OCI-LY7 (cell line): ENCODE data around the gene TAF12. TPM values are rescaled to one million over a fixed set of nuclear protein-coding genes. Genes with fewer than 3 reads are reported as not detected.

Experiments used
- BruUV-seq: library from RNA; stranded (reverse); fragments of 400-500 nt; replicated peaks from 2 replicates; lab custom pipeline; 2021; lab: Mats Ljungman, UMichigan
- CTCF ChIA-PET: fragments of 300-600 bp; sonication (Branson Sonifier 250); formaldehyde crosslinking; loops from one replicate; lab custom pipeline; 2022; ENCODE audit warnings: antibody characterized with exemption; ENCODE audit not compliant: unreplicated experiment; lab: Charles Lee
- POLR2A ChIA-PET: fragments of 300-600 bp; sonication (Branson Sonifier 250); formaldehyde crosslinking; loops from one replicate; lab custom pipeline; 2022; ENCODE audit warnings: antibody characterized with exemption; lab: Charles Lee
- DNase-seq: peaks from one replicate; pipeline ENCODE4 v3.0.0-alpha.2; 2015; ENCODE audit warnings: low spot score
- H2AFZ ChIP-seq: fragments of 200-600 bp; sonication (generic), shearing (Covaris generic); 2 replicates; pipeline ENCODE4 v1.6.1; 2014; ENCODE audit warnings: mild to moderate bottlenecking, antibody characterized with exemption, low read length, moderate library complexity
- H3K27ac ChIP-seq: fragments of 200-600 bp; sonication (generic); 2 replicates; pipeline ENCODE4 v1.5.1; 2014; ENCODE audit warnings: mixed run types, low read depth, mild to moderate bottlenecking, moderate library complexity, low read length, inconsistent platforms; ENCODE audit not compliant: poor library complexity, severe bottlenecking
- H3K36me3 ChIP-seq: fragments of 200-600 bp; sonication (generic); 2 replicates; pipeline ENCODE4 v1.6.1; 2014; ENCODE audit warnings: mild to moderate bottlenecking, antibody characterized with exemption, low read length, moderate library complexity, mixed read lengths; ENCODE audit not compliant: insufficient read depth
- H3K4me1 ChIP-seq: fragments of 200-600 bp; sonication (generic); 2 replicates; pipeline ENCODE4 v1.5.1; 2014; ENCODE audit warnings: mild to moderate bottlenecking, low read length; ENCODE audit not compliant: insufficient read depth, poor library complexity, severe bottlenecking
- H3K4me2 ChIP-seq: fragments of 200-600 bp; sonication (generic); 2 replicates; pipeline ENCODE4 v1.6.1; 2014; ENCODE audit warnings: mild to moderate bottlenecking, low read length
- H3K4me3 ChIP-seq: fragments of 200-600 bp; sonication (generic); 2 replicates; pipeline ENCODE4 v1.5.1; 2014; ENCODE audit warnings: mild to moderate bottlenecking, low read depth, low read length; ENCODE audit not compliant: poor library complexity, severe bottlenecking
- H3K79me2 ChIP-seq: fragments of 200-600 bp; sonication (generic); 2 replicates; pipeline ENCODE4 v1.6.1; 2016; ENCODE audit warnings: low read depth, mild to moderate bottlenecking, low read length, moderate library complexity, mixed read lengths; ENCODE audit not compliant: insufficient read depth
- H3K9me2 ChIP-seq: fragments of 200-600 bp; sonication (generic); 2 replicates; pipeline ENCODE4 v1.6.1; 2016; ENCODE audit warnings: mild to moderate bottlenecking, low read length, mixed read lengths; ENCODE audit not compliant: insufficient read depth
- H3K9me3 ChIP-seq: fragments of 200-600 bp; sonication (generic); 2 replicates; pipeline ENCODE4 v1.6.1; 2014; ENCODE audit warnings: mild to moderate bottlenecking, mixed run types, low read length, mixed read lengths
- H4K20me1 ChIP-seq: fragments of 200-600 bp; sonication (generic); 2 replicates; pipeline ENCODE4 v1.6.1; 2014; ENCODE audit warnings: mild to moderate bottlenecking, antibody characterized with exemption, low read length, moderate library complexity, mixed read lengths; ENCODE audit not compliant: insufficient read depth
- EZH2phosphoT487 ChIP-seq: fragments of 200-600 bp; sonication (generic); IDR thresholded peaks from 2 replicates; pipeline ENCODE4 v1.6.1; 2018; ENCODE audit warnings: low read depth, borderline replicate concordance, mild to moderate bottlenecking, mixed run types, antibody characterized with exemption, low read length, moderate library complexity, mixed read lengths
- intact Hi-C: fragments of 100-400 bp; cut with micrococcal nuclease; formaldehyde crosslinking; loops from one replicate; pipeline ENCODE4 v1.10.0; 2022; ENCODE audit not compliant: unreplicated experiment
- total RNA-seq, 2 experiments: library from RNA; depleted of rRNA in 1 of 2; stranded (reverse); fragments of >200 nt in 1 of 2; shearing (Covaris generic) in 1 of 2; gene quantifications; 2 replicates each; pipeline ENCODE4 v1.2.3, GENCODE V29; 2014 to 2022
- TF ChIP-seq, protein P1 (sequence below): fragments of 200-600 bp; sonication (generic); conservative IDR thresholded peaks from 2 replicates; pipeline ENCODE4 v1.5.1; 2014; ENCODE audit warnings: mild to moderate bottlenecking, antibody characterized with exemption, low read length, moderate library complexity, mixed read lengths

TAF12 gene
- total RNA-seq, 2 experiments from 2014 or later: 31.0 to 32.4 TPM

DNA sequence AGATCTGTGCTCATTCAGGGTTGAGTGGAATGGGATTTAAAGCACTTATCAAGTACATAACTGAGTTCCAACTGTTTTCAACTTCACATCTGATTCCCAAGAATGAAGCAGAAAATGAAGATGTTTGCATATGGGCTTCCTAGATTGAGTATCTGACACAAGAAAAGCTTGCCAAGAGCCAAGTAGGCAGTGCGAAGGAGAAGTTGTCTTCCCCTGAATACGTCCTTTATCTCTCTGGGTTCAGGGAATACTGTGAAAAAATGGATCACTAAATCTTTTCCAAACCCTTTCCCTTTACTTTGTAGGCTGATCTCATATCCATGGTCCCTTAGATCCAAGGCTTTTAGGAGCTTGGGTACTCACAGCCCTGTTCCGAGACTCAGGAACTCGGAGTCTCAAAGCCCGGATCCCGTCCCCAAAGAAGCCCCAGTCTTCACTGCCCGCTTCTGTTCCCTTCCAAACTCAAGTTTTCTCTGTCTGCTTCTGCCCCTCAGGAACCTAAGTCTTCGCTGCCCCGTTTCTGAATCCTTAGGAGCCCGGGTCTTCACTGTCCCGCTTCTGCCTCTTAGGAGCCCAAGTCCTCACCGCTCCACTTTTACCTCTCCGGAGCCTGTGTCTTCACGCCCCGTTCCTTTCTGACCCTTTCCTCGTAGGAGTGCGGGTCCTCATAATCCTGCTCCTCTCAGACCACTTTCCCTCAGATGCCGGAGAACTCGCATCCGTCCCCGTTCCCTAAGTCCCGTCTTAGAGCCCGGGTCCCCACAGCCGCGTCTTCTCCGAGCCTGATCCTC is 616 bp downstream of the TAF12 start:
- Histone ChIP-seq H4K20me1 (no peaks in the 10 kb centered on the region; the same call in 1 of the 2 replicates), H2AFZ (peak overlapping the region; percentile 52; the same call in 1 of the 2 replicates), H3K4me3 (peak overlapping the region; percentile 86), H3K36me3 (no peaks in the 10 kb centered on the region; the same call in 1 of the 2 replicates), H3K9me3 (no peaks in the 10 kb centered on the region), H3K4me2 (peak overlapping the region; percentile 92), H3K79me2 (peaks cover 24% of the 10 kb centered on the region; the same call in 1 of the 2 replicates), H3K4me1 (peaks cover 31% of the 10 kb centered on the region), H3K27ac (peak overlapping the region; percentile 95), H3K9me2 (no peaks in the 10 kb centered on the region)
- ChIA-PET CTCF (interaction anchor here (0.5 to 2.5 kb wide), 4 partner anchors 94 to 246 kb away, joined by 4 to 10 read pairs (median 6); partner anchors contain the start of gene YTHDF2), POLR2A (interaction anchor here (0.5 to 4.1 kb wide), 10 partner anchors 11 to 398 kb away, joined by 3 to 30 read pairs (median 4); partner anchors contain the start of gene GMEB1)
- TF ChIP-seq, protein P1, sequence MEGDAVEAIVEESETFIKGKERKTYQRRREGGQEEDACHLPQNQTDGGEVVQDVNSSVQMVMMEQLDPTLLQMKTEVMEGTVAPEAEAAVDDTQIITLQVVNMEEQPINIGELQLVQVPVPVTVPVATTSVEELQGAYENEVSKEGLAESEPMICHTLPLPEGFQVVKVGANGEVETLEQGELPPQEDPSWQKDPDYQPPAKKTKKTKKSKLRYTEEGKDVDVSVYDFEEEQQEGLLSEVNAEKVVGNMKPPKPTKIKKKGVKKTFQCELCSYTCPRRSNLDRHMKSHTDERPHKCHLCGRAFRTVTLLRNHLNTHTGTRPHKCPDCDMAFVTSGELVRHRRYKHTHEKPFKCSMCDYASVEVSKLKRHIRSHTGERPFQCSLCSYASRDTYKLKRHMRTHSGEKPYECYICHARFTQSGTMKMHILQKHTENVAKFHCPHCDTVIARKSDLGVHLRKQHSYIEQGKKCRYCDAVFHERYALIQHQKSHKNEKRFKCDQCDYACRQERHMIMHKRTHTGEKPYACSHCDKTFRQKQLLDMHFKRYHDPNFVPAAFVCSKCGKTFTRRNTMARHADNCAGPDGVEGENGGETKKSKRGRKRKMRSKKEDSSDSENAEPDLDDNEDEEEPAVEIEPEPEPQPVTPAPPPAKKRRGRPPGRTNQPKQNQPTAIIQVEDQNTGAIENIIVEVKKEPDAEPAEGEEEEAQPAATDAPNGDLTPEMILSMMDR: no peak
- TF ChIP-seq EZH2phosphoT487: no peak
- TSS peak; percentile 65 for BruUV-seq
- DNase-seq: peak; percentile 41
- intact Hi-C loops: loop anchor here (2.0 to 10.0 kb wide), 3 partner anchors 59 to 567 kb away; no protein-coding TSS in a partner anchor

DNA sequence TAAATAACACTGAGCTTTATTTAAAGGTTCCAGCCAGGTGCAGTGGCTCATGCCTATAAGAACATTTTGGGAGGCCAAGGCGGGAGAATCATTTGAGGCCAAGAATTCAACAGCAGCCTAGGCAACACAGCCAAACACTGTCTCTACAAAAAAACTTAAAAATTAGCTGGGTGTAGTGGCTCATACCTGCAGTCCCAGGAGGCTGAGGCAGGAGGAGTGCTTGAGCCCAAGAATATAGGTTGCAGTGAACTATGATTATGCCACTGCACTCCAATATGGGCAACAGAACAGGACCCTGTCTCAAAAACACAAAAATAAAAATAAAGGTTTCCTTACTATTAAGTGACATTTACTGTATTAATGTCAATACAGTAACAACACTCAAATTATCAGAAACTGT is 2.1 kb downstream of the TAF12 start:
- no peak overlapping the region for H3K27ac ChIP-seq
- peaks cover 24% of the 10 kb centered on the region; the same call in 1 of the 2 replicates for H3K79me2 ChIP-seq
- H3K4me1 ChIP-seq: peaks cover 27% of the 10 kb centered on the region
- H3K9me3 ChIP-seq: no peaks in the 10 kb centered on the region
- no peak overlapping the region for H3K4me3 ChIP-seq
- H3K36me3 ChIP-seq: no peaks in the 10 kb centered on the region; the same call in 1 of the 2 replicates
- TF ChIP-seq, protein P1: peak; percentile 73
- TF ChIP-seq EZH2phosphoT487: no peak
- intact Hi-C loops: loop anchor here (1.0 to 10.0 kb wide), 3 partner anchors 237 to 566 kb away; no protein-coding TSS in a partner anchor
- BruUV-seq: no TSS peak
- no peaks in the 10 kb centered on the region for H3K9me2 ChIP-seq
- no peak overlapping the region for H2AFZ ChIP-seq
- H3K4me2 ChIP-seq: peak overlapping the region; percentile 92
- ChIA-PET POLR2A (interaction anchor here (0.6 to 1.7 kb wide), 5 partner anchors 38 to 244 kb away, joined by 3 to 5 read pairs (median 3); no protein-coding TSS in a partner anchor), CTCF (interaction anchor here (0.7 kb wide), 1 partner anchor 95 kb away, joined by 3 read pairs; no protein-coding TSS in a partner anchor)
- DNase-seq: peak; percentile 66
- H4K20me1 ChIP-seq: no peaks in the 10 kb centered on the region; the same call in 1 of the 2 replicates
